Smooth muscle cell (in vitro differentiated cells): Measurements from ENCODE around the gene ANO9. TPM values are rescaled to one million over a fixed set of nuclear protein-coding genes. Genes with fewer than 3 reads are reported as not detected.

Source experiments
- DNase-seq: peaks from one replicate; lab custom pipeline; 2025; ENCODE audit not compliant: unreplicated experiment; lab: John Stamatoyannopoulos, UW
- H2AFZ ChIP-seq: fragments of 200-600 bp; sonication (generic); 2 replicates; pipeline ENCODE4 v1.6.0; 2016; ENCODE audit warnings: antibody characterized with exemption, low read depth, mild to moderate bottlenecking
- H3F3A ChIP-seq: fragments of 200-600 bp; sonication (generic); 2 replicates; pipeline ENCODE4 v1.6.0; 2017; ENCODE audit warnings: antibody characterized with exemption, low read depth
- H3K27ac ChIP-seq: fragments of 200-600 bp; sonication (generic); 2 replicates; pipeline ENCODE4 v1.5.1; 2016; ENCODE audit warnings: low read depth, mild to moderate bottlenecking
- H3K27me3 ChIP-seq: fragments of 200-600 bp; sonication (generic); 2 replicates; pipeline ENCODE4 v1.6.1; 2016; ENCODE audit warnings: low read depth, mild to moderate bottlenecking
- H3K36me3 ChIP-seq: fragments of 200-600 bp; sonication (generic); 2 replicates; pipeline ENCODE4 v1.5.1; 2016; ENCODE audit warnings: low read depth
- H3K4me1 ChIP-seq: fragments of 200-600 bp; sonication (generic); 2 replicates; pipeline ENCODE4 v1.5.1; 2016; ENCODE audit warnings: low read depth
- H3K4me2 ChIP-seq: fragments of 200-600 bp; sonication (generic); 2 replicates; pipeline ENCODE4 v1.6.0; 2016; ENCODE audit warnings: mild to moderate bottlenecking
- H3K4me3 ChIP-seq: fragments of 200-600 bp; sonication (generic); 2 replicates; pipeline ENCODE4 v1.5.1; 2016; ENCODE audit warnings: mild to moderate bottlenecking
- H3K79me2 ChIP-seq: fragments of 200-600 bp; sonication (generic); 2 replicates; pipeline ENCODE4 v1.6.0; 2016; ENCODE audit warnings: low read depth, mild to moderate bottlenecking
- H3K9ac ChIP-seq: fragments of 200-600 bp; sonication (generic); 2 replicates; pipeline ENCODE4 v1.6.0; 2016; ENCODE audit warnings: low read depth
- H3K9me3 ChIP-seq: fragments of 200-600 bp; sonication (generic); replicated peaks from 2 replicates; pipeline ENCODE4 v1.5.1; 2016; ENCODE audit warnings: low read depth
- H4K20me1 ChIP-seq: fragments of 200-600 bp; sonication (generic); 2 replicates; pipeline ENCODE4 v1.6.0; 2016; ENCODE audit warnings: low read depth
- WGBS: methylation state at CpG from one replicate; pipeline ENCODE4 v1.1.7; 2016; ENCODE audit warnings: low lambda C conversion rate; 5-methylcytosine and 5-hydroxymethylcytosine counted together
- polyA plus RNA-seq: library from polyadenylated mRNA; unstranded; fragments of >200 nt; fragmentation: Nextera tagmentation; extraction: Ambion mirVana; gene quantifications from 2 replicates; pipeline ENCODE4 v1.2.1, GENCODE V29; 2016
- total RNA-seq: library from RNA; depleted of rRNA; stranded (reverse); fragments of >200 nt; gene quantifications from 2 replicates; pipeline ENCODE4 v1.2.3, GENCODE V29; 2014
- TF ChIP-seq, protein P1 (sequence below): fragments of 200-600 bp; sonication (generic); IDR thresholded peaks from 2 replicates; pipeline ENCODE4 v1.5.1; 2017; ENCODE audit warnings: borderline replicate concordance, mild to moderate bottlenecking, antibody characterized with exemption; ENCODE audit not compliant: insufficient read depth, poor library complexity, severe bottlenecking

ANO9 gene
- total and polyA plus RNA-seq, 2 experiments from 2014 or later: 0.67 to 1.5 TPM

- no peaks in the 10 kb centered on the region for H4K20me1 ChIP-seq
- no peak overlapping the region for H3K4me2 ChIP-seq
- no peak for DNase-seq
- WGBS: 60% methylated on average over 16 of the region's 16 CpGs
- H3K79me2 ChIP-seq: no peaks in the 10 kb centered on the region
- H3K4me3 ChIP-seq: no peak overlapping the region
- no peak overlapping the region for H2AFZ ChIP-seq
- H3K4me1 ChIP-seq: no peaks in the 10 kb centered on the region
- no peaks in the 10 kb centered on the region for H3F3A ChIP-seq
- no peaks in the 10 kb centered on the region for H3K9me3 ChIP-seq
- H3K36me3 ChIP-seq: no peaks in the 10 kb centered on the region
- no peaks in the 10 kb centered on the region for H3K27me3 ChIP-seq
- H3K27ac ChIP-seq: no peak overlapping the region
- H3K9ac ChIP-seq: no peak overlapping the region
- TF ChIP-seq, protein P1, sequence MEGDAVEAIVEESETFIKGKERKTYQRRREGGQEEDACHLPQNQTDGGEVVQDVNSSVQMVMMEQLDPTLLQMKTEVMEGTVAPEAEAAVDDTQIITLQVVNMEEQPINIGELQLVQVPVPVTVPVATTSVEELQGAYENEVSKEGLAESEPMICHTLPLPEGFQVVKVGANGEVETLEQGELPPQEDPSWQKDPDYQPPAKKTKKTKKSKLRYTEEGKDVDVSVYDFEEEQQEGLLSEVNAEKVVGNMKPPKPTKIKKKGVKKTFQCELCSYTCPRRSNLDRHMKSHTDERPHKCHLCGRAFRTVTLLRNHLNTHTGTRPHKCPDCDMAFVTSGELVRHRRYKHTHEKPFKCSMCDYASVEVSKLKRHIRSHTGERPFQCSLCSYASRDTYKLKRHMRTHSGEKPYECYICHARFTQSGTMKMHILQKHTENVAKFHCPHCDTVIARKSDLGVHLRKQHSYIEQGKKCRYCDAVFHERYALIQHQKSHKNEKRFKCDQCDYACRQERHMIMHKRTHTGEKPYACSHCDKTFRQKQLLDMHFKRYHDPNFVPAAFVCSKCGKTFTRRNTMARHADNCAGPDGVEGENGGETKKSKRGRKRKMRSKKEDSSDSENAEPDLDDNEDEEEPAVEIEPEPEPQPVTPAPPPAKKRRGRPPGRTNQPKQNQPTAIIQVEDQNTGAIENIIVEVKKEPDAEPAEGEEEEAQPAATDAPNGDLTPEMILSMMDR: no peak
Measured at GRCh38 chr11:442611-443081, 835 bp upstream of the ANO9 start.

DNA sequence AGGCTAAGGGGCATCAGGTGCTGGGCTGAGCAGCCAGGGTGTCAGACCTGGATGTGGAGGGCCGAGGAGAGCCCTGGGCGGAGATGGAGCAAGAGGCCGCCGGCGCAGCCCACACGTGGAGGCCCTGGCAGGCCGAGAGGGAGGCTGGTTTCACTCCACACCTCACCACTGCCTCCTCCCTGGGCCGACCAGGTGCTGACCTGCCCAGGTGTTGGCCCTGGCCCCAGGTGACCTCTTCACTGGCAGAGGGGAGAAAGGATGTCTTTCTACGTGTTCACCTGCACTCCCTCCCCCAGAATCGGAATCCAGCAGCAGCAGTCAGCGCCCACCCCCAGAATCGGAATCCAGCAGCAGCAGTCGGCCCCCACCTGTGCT, 781 bp downstream of the ANO9 start:
- H3K27me3 ChIP-seq: no peaks in the 10 kb centered on the region
- H2AFZ ChIP-seq: no peak overlapping the region
- TF ChIP-seq, protein P1: no peak
- H3K4me1 ChIP-seq: no peaks in the 10 kb centered on the region
- no peaks in the 10 kb centered on the region for H4K20me1 ChIP-seq
- no peak overlapping the region for H3K4me3 ChIP-seq
- no peak overlapping the region for H3K27ac ChIP-seq
- H3K9ac ChIP-seq: no peak overlapping the region
- no peak for DNase-seq
- H3K9me3 ChIP-seq: no peaks in the 10 kb centered on the region
- 86% methylated on average over 13 of the region's 13 CpGs for WGBS
- H3F3A ChIP-seq: no peaks in the 10 kb centered on the region
- H3K79me2 ChIP-seq: no peaks in the 10 kb centered on the region
- no peaks in the 10 kb centered on the region for H3K36me3 ChIP-seq
- no peak overlapping the region for H3K4me2 ChIP-seq

GRCh38 chr11:440065-441042, 1.5 kb downstream of the ANO9 start:
- no peak overlapping the region for H3K9ac ChIP-seq
- H3K4me3 ChIP-seq: no peak overlapping the region
- no peaks in the 10 kb centered on the region for H3F3A ChIP-seq
- H3K9me3 ChIP-seq: no peaks in the 10 kb centered on the region
- no peaks in the 10 kb centered on the region for H3K79me2 ChIP-seq
- no peaks in the 10 kb centered on the region for H4K20me1 ChIP-seq
- no peak overlapping the region for H3K4me2 ChIP-seq
- no peak overlapping the region for H2AFZ ChIP-seq
- no peaks in the 10 kb centered on the region for H3K27me3 ChIP-seq
- no peaks in the 10 kb centered on the region for H3K36me3 ChIP-seq
- no peak overlapping the region for H3K27ac ChIP-seq
- no peaks in the 10 kb centered on the region for H3K4me1 ChIP-seq
- WGBS: 94% methylated on average over 26 of the region's 27 CpGs
- no peak for DNase-seq
- TF ChIP-seq, protein P1: no peak
